WTC11 (cell line): ENCODE data around the gene ATG16L1. TPM values are rescaled to one million over a fixed set of nuclear protein-coding genes. Genes with fewer than 3 reads are reported as not detected.

Experiments used
- ATAC-seq: fragments of 200-7000 bp; cut with Tn5 transposase; 2 replicates; pipeline ENCODE4 v1.10.0; 2021; ENCODE audit warnings: mild to moderate bottlenecking, moderate library complexity
- CTCF ChIA-PET: fragments of 300-600 bp; sonication (Branson Sonifier 250); formaldehyde crosslinking; loops from one replicate; lab custom pipeline; 2021; ENCODE audit warnings: antibody characterized with exemption; lab: Charles Lee
- POLR2A ChIA-PET: fragments of 350-600 bp; sonication (Branson Sonifier 250); formaldehyde crosslinking; loops from one replicate; lab custom pipeline; 2021; ENCODE audit warnings: antibody characterized with exemption; lab: Charles Lee
- DNase-seq: peaks from one replicate; pipeline ENCODE4 v3.0.0; 2021; ENCODE audit warnings: low spot score
- H3K27ac Mint-ChIP-seq: 2 replicates; pipeline ENCODE4 v1.8.0; 2021; ENCODE audit warnings: mixed read lengths
- H3K27me3 Mint-ChIP-seq: 2 replicates; pipeline ENCODE4 v1.8.0; 2021; ENCODE audit warnings: low read depth, mild to moderate bottlenecking, moderate library complexity, mixed read lengths
- H3K36me3 Mint-ChIP-seq: 2 replicates; pipeline ENCODE4 v1.8.0; 2021; ENCODE audit warnings: mixed read lengths
- H3K4me1 Mint-ChIP-seq: 2 replicates; pipeline ENCODE4 v1.8.0; 2022; ENCODE audit warnings: mixed read lengths
- H3K4me3 Mint-ChIP-seq: 2 replicates; pipeline ENCODE4 v1.8.0; 2021; ENCODE audit warnings: mild to moderate bottlenecking, moderate library complexity, mixed read lengths
- H3K9me3 Mint-ChIP-seq: 2 replicates; pipeline ENCODE4 v1.8.0; 2021; ENCODE audit warnings: mixed read lengths
- AFF4 ChIP-seq: sonication (generic); formaldehyde crosslinking; IDR thresholded peaks from 2 replicates; pipeline ENCODE4 v1.8.1; 2023; ENCODE audit warnings: mild to moderate bottlenecking, missing genetic modification reagents, borderline replicate concordance
- ATF1 ChIP-seq: sonication (generic); formaldehyde crosslinking; IDR thresholded peaks from 2 replicates; pipeline ENCODE4 v1.8.1; 2023; ENCODE audit warnings: mild to moderate bottlenecking, moderate library complexity, missing genetic modification reagents
- ATF3 ChIP-seq: sonication (generic); formaldehyde crosslinking; conservative IDR thresholded peaks from 2 replicates; pipeline ENCODE4 v1.8.1; 2022; ENCODE audit warnings: mild to moderate bottlenecking, missing genetic modification reagents
- CBFB ChIP-seq: sonication (generic); formaldehyde crosslinking; IDR thresholded peaks from 2 replicates; pipeline ENCODE4 v1.8.1; 2022; ENCODE audit warnings: mild to moderate bottlenecking, low read depth, missing genetic modification reagents
- E2F4 ChIP-seq: sonication (generic); formaldehyde crosslinking; IDR thresholded peaks from 2 replicates; pipeline ENCODE4 v1.8.1; 2022; ENCODE audit warnings: low read depth, mild to moderate bottlenecking, moderate library complexity, missing genetic modification reagents, borderline replicate concordance
- FOXK1 ChIP-seq: sonication (generic); formaldehyde crosslinking; IDR thresholded peaks from 2 replicates; pipeline ENCODE4 v1.8.0; 2022; ENCODE audit warnings: mild to moderate bottlenecking, moderate library complexity, missing genetic modification reagents
- FOXP1 ChIP-seq: sonication (generic); formaldehyde crosslinking; IDR thresholded peaks from 2 replicates; pipeline ENCODE4 v1.8.0; 2022; ENCODE audit warnings: missing genetic modification reagents, mild to moderate bottlenecking, moderate library complexity, borderline replicate concordance
- GABPB1 ChIP-seq: sonication (generic); formaldehyde crosslinking; IDR thresholded peaks from 2 replicates; pipeline ENCODE4 v1.8.1; 2023; ENCODE audit warnings: mild to moderate bottlenecking, missing genetic modification reagents
- HMGXB4 ChIP-seq: sonication (generic); formaldehyde crosslinking; IDR thresholded peaks from 2 replicates; pipeline ENCODE4 v1.8.1; 2023; ENCODE audit warnings: mild to moderate bottlenecking, moderate library complexity, missing genetic modification reagents
- IRF1 ChIP-seq: sonication (generic); formaldehyde crosslinking; IDR thresholded peaks from 2 replicates; pipeline ENCODE4 v1.8.0; 2023; ENCODE audit warnings: missing genetic modification reagents
- MAX ChIP-seq: sonication (generic); formaldehyde crosslinking; IDR thresholded peaks from 2 replicates; pipeline ENCODE4 v1.8.0; 2022; ENCODE audit warnings: mild to moderate bottlenecking, missing genetic modification reagents
- MLX ChIP-seq: sonication (generic); formaldehyde crosslinking; IDR thresholded peaks from 2 replicates; pipeline ENCODE4 v1.8.1; 2023; ENCODE audit warnings: mild to moderate bottlenecking, missing genetic modification reagents, moderate library complexity
- NFYB ChIP-seq: sonication (generic); formaldehyde crosslinking; conservative IDR thresholded peaks from 2 replicates; pipeline ENCODE4 v1.8.0; 2022; ENCODE audit warnings: low read depth, missing genetic modification reagents
- SMAD3 ChIP-seq: sonication (generic); formaldehyde crosslinking; IDR thresholded peaks from 2 replicates; pipeline ENCODE4 v1.8.0; 2022; ENCODE audit warnings: missing genetic modification reagents, mild to moderate bottlenecking, borderline replicate concordance
- SP1 ChIP-seq: sonication (generic); formaldehyde crosslinking; conservative IDR thresholded peaks from 2 replicates; pipeline ENCODE4 v1.8.1; 2022; ENCODE audit warnings: missing genetic modification reagents
- USF1 ChIP-seq: sonication (generic); formaldehyde crosslinking; IDR thresholded peaks from 2 replicates; pipeline ENCODE4 v1.8.0; 2022; ENCODE audit warnings: mild to moderate bottlenecking, missing genetic modification reagents
- ZNF219 ChIP-seq: sonication (generic); formaldehyde crosslinking; IDR thresholded peaks from 2 replicates; pipeline ENCODE4 v1.8.0; 2023; ENCODE audit warnings: missing genetic modification reagents, mild to moderate bottlenecking, borderline replicate concordance
- ZNF232 ChIP-seq: sonication (generic); formaldehyde crosslinking; IDR thresholded peaks from 2 replicates; pipeline ENCODE4 v1.8.0; 2022; ENCODE audit warnings: mild to moderate bottlenecking, missing genetic modification reagents
- ZNF416 ChIP-seq: fragments of 250-450 bp; sonication (Bioruptor Pico); IDR thresholded peaks from 2 replicates; pipeline ENCODE4 v1.9.0; 2021; ENCODE audit warnings: mild to moderate bottlenecking, inconsistent platforms
- ZNF425 ChIP-seq: fragments of 250-450 bp; sonication (Bioruptor Pico); conservative IDR thresholded peaks from 2 replicates; pipeline ENCODE4 v1.9.0; 2021; ENCODE audit warnings: mild to moderate bottlenecking
- total RNA-seq: library from RNA; stranded (reverse); gene quantifications from 3 replicates; pipeline ENCODE4 v1.2.3, GENCODE V29; 2021

The ATG16L1 gene
- total RNA-seq, 1 experiment from 2014 or later: 31.8 TPM

GRCh38 chr2:233255151-233255550 lies 3.7 kb downstream of the ATG16L1 start:
- peaks cover 8% of the 10 kb centered on the region for H3K4me1 Mint-ChIP-seq
- peaks cover 2% of the 10 kb centered on the region; the same call in 1 of the 2 replicates for H3K27me3 Mint-ChIP-seq
- ChIA-PET CTCF (no interaction called here), POLR2A (no interaction called here)
- no peak overlapping the region for H3K27ac Mint-ChIP-seq
- peaks cover 46% of the 10 kb centered on the region for H3K36me3 Mint-ChIP-seq
- peaks cover 9% of the 10 kb centered on the region for H3K9me3 Mint-ChIP-seq
- ATAC-seq (no peak), DNase-seq (no peak)
- TF ChIP-seq GABPB1 (CRISPR knock-in tag) (no peak), ZNF219 (CRISPR knock-in tag) (no peak), FOXP1 (no peak), ZNF425 (CRISPR knock-in tag) (no peak), HMGXB4 (CRISPR knock-in tag) (no peak), ZNF416 (CRISPR knock-in tag) (no peak), E2F4 (CRISPR knock-in tag) (no peak), SMAD3 (CRISPR knock-in tag) (no peak), ATF1 (CRISPR knock-in tag) (no peak), NFYB (CRISPR knock-in tag) (no peak), MLX (CRISPR knock-in tag) (no peak), IRF1 (CRISPR knock-in tag) (no peak)
- no peak overlapping the region for H3K4me3 Mint-ChIP-seq

GRCh38 chr2:233256048-233256447 lies 4.6 kb downstream of the ATG16L1 start:
- Mint-ChIP-seq H3K36me3 (peaks cover 43% of the 10 kb centered on the region), H3K4me1 (peaks cover 8% of the 10 kb centered on the region), H3K27ac (no peak overlapping the region), H3K27me3 (no peaks in the 10 kb centered on the region), H3K9me3 (peaks cover under 1% of the 10 kb centered on the region), H3K4me3 (no peak overlapping the region)
- ATAC-seq (no peak), DNase-seq (no peak)
- POLR2A ChIA-PET: no interaction called here
- CTCF ChIA-PET: no interaction called here
- no peak for TF ChIP-seq MAX (CRISPR knock-in tag)
- no peak for TF ChIP-seq FOXP1
- TF ChIP-seq ZNF232 (CRISPR knock-in tag): no peak
- no peak for TF ChIP-seq SP1
- no peak for TF ChIP-seq ATF3 (CRISPR knock-in tag)
- TF ChIP-seq USF1 (CRISPR knock-in tag): no peak
- TF ChIP-seq CBFB (CRISPR knock-in tag): no peak
- TF ChIP-seq IRF1 (CRISPR knock-in tag): no peak
- no peak for TF ChIP-seq FOXK1 (CRISPR knock-in tag)
- TF ChIP-seq AFF4 (CRISPR knock-in tag): no peak
